Nephron progenitor cell (in vitro differentiated cells): ENCODE results near the gene RAB10.
"Not testable (repeated sequence)": the region's sequence is repeated elsewhere in the genome, so short reads cannot be mapped to it uniquely, and the experiment has no call there.

ENCODE experiments used
- DNase-seq: peaks from one replicate; pipeline ENCODE4 v3.0.0; 2021
- H3K27ac Mint-ChIP-seq: 2 replicates; pipeline ENCODE4 v1.8.0; 2021; ENCODE audit warnings: mild to moderate bottlenecking, moderate library complexity, mixed read lengths
- H3K27me3 Mint-ChIP-seq: 2 replicates; pipeline ENCODE4 v1.8.0; 2021; ENCODE audit warnings: mild to moderate bottlenecking, low read depth, mixed read lengths; ENCODE audit not compliant: poor library complexity
- H3K36me3 Mint-ChIP-seq: 2 replicates; pipeline ENCODE4 v1.8.0; 2021; ENCODE audit warnings: low read depth, mixed read lengths
- H3K4me1 Mint-ChIP-seq: 2 replicates; pipeline ENCODE4 v1.8.0; 2021; ENCODE audit warnings: mixed read lengths
- H3K4me3 Mint-ChIP-seq: 2 replicates; pipeline ENCODE4 v1.8.0; 2021; ENCODE audit warnings: mild to moderate bottlenecking, moderate library complexity, mixed read lengths
- H3K9me3 Mint-ChIP-seq: 2 replicates; pipeline ENCODE4 v1.8.0; 2021; ENCODE audit warnings: mild to moderate bottlenecking, moderate library complexity, mixed read lengths
- TF ChIP-seq, protein P1 (sequence below): fragments of 200-600 bp; sonication (generic); IDR thresholded peaks from 2 replicates; pipeline ENCODE4 v1.5.0; 2021; ENCODE audit warnings: antibody characterized with exemption

RAB10 gene

GRCh38 chr2:26075173-26075572 is 41.3 kb downstream of the RAB10 start:
- H3K4me3 Mint-ChIP-seq: no peak overlapping the region
- H3K4me1 Mint-ChIP-seq: peaks cover 27% of the 10 kb centered on the region
- TF ChIP-seq, protein P1, sequence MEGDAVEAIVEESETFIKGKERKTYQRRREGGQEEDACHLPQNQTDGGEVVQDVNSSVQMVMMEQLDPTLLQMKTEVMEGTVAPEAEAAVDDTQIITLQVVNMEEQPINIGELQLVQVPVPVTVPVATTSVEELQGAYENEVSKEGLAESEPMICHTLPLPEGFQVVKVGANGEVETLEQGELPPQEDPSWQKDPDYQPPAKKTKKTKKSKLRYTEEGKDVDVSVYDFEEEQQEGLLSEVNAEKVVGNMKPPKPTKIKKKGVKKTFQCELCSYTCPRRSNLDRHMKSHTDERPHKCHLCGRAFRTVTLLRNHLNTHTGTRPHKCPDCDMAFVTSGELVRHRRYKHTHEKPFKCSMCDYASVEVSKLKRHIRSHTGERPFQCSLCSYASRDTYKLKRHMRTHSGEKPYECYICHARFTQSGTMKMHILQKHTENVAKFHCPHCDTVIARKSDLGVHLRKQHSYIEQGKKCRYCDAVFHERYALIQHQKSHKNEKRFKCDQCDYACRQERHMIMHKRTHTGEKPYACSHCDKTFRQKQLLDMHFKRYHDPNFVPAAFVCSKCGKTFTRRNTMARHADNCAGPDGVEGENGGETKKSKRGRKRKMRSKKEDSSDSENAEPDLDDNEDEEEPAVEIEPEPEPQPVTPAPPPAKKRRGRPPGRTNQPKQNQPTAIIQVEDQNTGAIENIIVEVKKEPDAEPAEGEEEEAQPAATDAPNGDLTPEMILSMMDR: no peak
- H3K9me3 Mint-ChIP-seq: peaks cover 31% of the 10 kb centered on the region
- peaks cover 52% of the 10 kb centered on the region for H3K36me3 Mint-ChIP-seq
- no peak for DNase-seq
- peak overlapping the region; percentile 64 for H3K27ac Mint-ChIP-seq
- H3K27me3 Mint-ChIP-seq: peaks cover 2% of the 10 kb centered on the region

- DNase-seq: no peak
- Mint-ChIP-seq H3K36me3 (peaks cover 53% of the 10 kb centered on the region), H3K9me3 (peaks cover 40% of the 10 kb centered on the region), H3K27ac (no peak overlapping the region), H3K27me3 (peaks cover 2% of the 10 kb centered on the region), H3K4me1 (peaks cover 27% of the 10 kb centered on the region), H3K4me3 (no peak overlapping the region)
- TF ChIP-seq, protein P1: no peak
These were observed 42.2 kb downstream of the RAB10 start for GRCh38 chr2:26076001-26076587.

DNA sequence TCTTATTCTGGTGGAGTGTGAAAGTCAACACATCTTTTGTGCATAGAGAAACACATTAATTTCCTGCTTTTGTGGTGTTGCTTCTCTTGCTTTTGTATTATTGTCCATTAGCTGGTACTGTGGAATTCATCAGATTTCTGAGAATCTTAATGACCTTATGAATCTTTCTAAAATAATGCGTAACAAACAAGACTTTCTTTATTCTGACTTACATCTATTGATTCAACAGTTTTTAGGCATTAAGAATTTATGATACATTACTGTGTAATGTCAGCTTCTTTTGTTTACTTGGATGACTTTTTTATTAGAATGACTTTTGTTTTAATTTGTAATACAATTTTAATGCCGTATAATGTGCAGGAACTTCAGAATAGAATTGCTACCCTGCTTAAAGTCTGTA is 43.4 kb downstream of the RAB10 start:
- Mint-ChIP-seq H3K4me3 (no peak overlapping the region), H3K27ac (no peak overlapping the region), H3K4me1 (peaks cover 27% of the 10 kb centered on the region), H3K27me3 (peaks cover 2% of the 10 kb centered on the region), H3K36me3 (peaks cover 63% of the 10 kb centered on the region), H3K9me3 (peaks cover 51% of the 10 kb centered on the region)
- no peak for DNase-seq
- TF ChIP-seq, protein P1: no peak

DNA sequence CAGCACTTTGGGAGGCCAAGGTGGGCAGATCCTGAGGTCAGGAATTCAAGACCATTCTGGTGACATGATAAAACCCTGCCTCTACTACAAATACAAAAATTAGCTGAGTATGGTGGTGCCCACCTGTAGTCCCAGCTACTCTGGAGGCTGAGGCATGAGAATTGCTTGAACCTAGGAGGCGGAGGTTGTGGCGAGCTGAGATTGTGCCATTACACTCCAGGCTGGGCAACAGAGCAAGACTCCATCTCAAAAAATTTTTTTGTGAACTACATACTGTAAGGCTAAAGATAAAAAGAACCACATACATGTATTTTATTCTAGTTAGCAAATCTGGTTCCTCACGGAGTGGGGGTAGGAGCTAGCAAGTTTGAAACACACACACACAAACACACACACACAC is 45.1 kb downstream of the RAB10 start:
- H3K4me3 Mint-ChIP-seq: no peak overlapping the region
- TF ChIP-seq, protein P1: no peak

GRCh38 chr2:26080356-26080755 is 46.5 kb downstream of the RAB10 start:
- TF ChIP-seq, protein P1: no peak
- Mint-ChIP-seq H3K27ac (no peak overlapping the region), H3K36me3 (peaks cover 87% of the 10 kb centered on the region), H3K4me3 (no peak overlapping the region), H3K27me3 (peaks cover 2% of the 10 kb centered on the region), H3K9me3 (peaks cover 63% of the 10 kb centered on the region), H3K4me1 (peaks cover 7% of the 10 kb centered on the region)
- DNase-seq: no peak

More for the DNA sequence above, 45.1 kb downstream of the RAB10 start:
- DNase-seq: no peak
- Mint-ChIP-seq H3K27me3 (peaks cover 2% of the 10 kb centered on the region), H3K27ac (no peak overlapping the region), H3K36me3 (peaks cover 76% of the 10 kb centered on the region), H3K4me1 (peaks cover 17% of the 10 kb centered on the region), H3K9me3 (peaks cover 60% of the 10 kb centered on the region)

- DNase-seq, H3K4me3 Mint-ChIP-seq, H3K4me1 Mint-ChIP-seq, H3K27me3 Mint-ChIP-seq, H3K27ac Mint-ChIP-seq: not testable (repeated sequence)
- H3K36me3 Mint-ChIP-seq: peaks cover 86% of the 10 kb centered on the region
- peaks cover 63% of the 10 kb centered on the region for H3K9me3 Mint-ChIP-seq
These were observed 47.0 kb downstream of the RAB10 start for GRCh38 chr2:26080925-26081324.
